Endometrial microvascular endothelial cells (primary cell): ENCODE results near the gene ZFP82. TPM values are rescaled to one million over a fixed set of nuclear protein-coding genes. Genes with fewer than 3 reads are reported as not detected.

Experiments used
- in situ Hi-C: cut with HindIII; loops from 2 replicates; pipeline ENCODE4 v1.10.0; 2017; ENCODE audit warnings: low sequenced_read_pairs, low pct_unique_long_range_greater_than_20kb; ENCODE audit errors: inconsistent ontology term
- total RNA-seq: library from RNA; depleted of rRNA; stranded (reverse); fragments of >200 nt; gene quantifications from one replicate; pipeline ENCODE4 v1.2.3, GENCODE V29; 2015; ENCODE audit errors: inconsistent ontology term

The ZFP82 gene
- total RNA-seq, 1 donor from 2014 or later, result 5.8 TPM

DNA sequence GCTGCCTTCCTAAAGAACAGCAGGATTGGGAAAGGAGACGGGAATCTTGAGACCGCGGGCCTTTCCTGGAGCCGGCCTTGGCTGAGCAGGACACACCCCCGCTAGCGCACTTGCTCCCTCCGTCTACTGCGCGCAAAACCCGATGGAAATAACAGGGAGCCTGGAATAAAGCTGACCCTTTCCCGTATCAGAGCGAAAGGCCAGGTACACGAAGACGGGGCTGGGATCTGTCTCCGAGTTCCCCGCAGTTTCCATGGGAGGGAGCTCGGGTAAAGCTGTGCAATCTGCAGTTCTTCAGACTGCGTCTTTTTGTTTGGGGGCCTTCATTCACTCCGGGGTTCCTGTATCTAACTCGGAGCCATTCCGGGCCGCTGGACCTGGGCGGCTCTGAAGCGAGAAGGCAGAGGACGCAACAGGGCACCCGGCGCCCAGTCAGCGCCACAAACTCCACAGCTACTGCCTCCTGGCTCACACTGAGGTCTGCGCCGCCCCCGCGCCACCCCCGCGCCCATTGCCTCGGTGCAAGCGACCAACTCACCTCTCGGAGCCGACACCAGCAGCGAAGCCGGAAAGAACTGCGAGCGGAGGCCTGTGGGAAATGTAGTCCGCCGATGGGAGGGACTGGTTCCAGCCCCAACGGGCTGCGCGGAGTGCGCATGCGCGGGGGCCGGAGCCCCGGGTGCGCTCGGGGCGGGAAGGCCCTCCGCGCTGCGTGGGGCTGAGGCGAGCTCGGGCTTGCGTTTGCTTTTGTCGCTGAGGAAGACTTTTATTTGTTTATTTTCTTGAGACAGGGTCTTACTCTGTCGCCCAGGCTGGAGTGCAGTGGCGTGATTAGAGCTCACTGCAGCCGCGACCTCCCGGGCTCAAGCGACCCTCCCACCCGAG lies 39.6 kb downstream of the ZFP82 start, which contains the start of gene ZFP14:
TSS of gene ZFP14 (minus strand) at position 577 of the 885 bp plus-strand sequence. CDS start 11,309 bp downstream, outside the sequence.
- in situ Hi-C loops, result no loop called here

DNA sequence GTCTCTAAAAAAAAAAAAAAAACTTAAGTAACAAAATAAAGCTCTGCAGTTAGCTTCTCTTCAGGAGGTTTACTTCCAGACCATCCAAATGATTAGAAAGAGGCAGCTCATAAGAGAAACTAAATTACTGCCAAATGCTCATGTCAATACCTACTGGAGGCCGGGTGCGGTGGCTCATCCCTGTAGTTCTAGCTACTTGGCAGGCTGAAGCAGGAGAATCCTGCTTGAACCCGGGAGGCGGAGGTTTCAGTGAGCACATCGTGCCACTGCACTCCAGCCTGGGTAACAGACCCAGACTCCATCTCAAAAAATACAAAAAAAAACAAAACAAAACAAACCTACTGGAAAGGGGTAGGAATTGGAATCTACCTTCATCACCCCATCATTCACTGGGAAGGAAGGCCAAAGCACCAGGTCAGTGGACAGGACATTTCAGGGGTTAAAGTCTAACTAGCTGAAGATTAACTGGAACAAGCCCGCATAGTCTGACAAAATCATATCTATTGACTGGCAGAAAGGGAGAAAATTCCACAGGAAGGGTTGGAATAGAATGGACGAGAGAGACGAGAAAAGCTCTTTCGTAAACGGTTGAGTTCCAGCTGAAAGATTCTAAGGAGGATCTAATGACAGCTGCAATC lies 40.8 kb downstream of the ZFP82 start:
- in situ Hi-C loops, result no loop called here

DNA sequence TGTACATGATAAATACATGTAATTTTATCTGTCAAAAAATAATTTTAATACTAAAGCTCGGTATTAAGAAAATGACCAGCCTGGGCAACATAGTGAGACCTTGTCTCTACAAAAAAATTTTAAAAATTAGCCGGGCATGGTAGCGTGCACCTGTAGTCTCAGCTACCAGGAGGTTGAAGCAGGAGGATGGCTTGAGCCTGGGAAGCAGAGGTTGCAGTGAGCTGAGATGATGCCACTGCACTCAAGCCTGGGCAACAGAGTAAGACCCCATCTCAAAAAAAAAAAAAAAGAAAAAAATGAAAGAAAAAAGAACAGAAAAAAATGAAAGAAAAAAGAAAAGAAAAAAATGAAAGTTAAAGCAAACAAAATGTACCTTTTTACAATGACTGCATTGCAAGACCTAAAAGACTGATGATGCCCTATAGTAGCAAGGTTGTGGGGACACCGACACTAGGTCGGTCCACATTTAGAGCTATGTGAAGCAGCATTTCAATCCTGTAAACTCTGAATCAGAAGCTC lies 44.7 kb downstream of the ZFP82 start:
- in situ Hi-C loops, result no loop called here

DNA sequence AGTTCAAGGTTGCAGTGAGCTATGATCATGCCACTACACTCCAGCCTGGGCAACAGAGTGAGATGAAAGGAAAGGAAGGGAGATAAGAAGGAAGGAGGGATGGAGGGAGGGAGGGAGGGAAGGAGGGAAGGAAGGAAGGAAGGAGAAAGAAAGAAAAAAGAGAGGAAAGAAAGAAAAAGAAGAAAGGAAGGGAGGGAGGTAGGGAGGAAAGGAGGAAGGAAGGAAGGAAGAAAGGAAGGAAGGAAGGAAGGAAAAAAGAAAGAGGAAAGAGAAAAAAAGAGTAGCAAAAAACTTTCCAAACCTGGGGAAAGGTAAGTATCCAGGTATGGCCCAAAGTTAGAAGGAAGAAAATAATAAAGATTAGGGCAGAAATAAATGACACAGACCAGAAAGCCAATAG lies 46.6 kb downstream of the ZFP82 start:
- in situ Hi-C loops, result no loop called here

DNA sequence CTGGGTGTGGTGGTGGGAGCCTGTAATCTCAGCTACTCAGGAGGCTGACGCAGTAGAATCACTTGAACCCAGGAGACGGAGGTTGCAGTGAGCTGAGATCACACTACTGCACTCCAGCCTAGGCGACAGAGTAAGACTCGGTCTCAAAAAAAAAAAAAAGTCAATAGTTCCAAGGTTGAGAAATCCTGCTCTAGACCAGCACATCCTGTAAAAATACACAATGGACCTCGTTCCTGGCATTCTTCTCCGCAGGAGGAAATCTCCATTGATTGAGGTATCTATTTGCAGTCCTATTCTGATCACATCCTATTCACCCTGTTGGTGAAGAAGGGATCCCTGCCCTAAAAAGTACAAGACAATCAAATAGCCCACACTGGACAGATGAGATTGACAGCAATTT lies 54.6 kb downstream of the ZFP82 start:
- in situ Hi-C loops, result no loop called here

Other genes with a start within 250 kb of the ZFP82 start
- 4.9 TPM for gene ZNF565, start 204.0 kb downstream of the ZFP82 start, total RNA-seq
- 60.9 TPM for gene ZNF146, start 203.5 kb downstream of the ZFP82 start, total RNA-seq
- 0.65 TPM for gene ZFP14, start 39.4 kb downstream of the ZFP82 start, total RNA-seq
- gene ZNF566, start 70.9 kb upstream of the ZFP82 start, total RNA-seq, result 10.8 TPM
- gene ZNF260, start 109.6 kb upstream of the ZFP82 start, total RNA-seq, result 6.9 TPM
- gene ZNF529, start 154.6 kb upstream of the ZFP82 start, total RNA-seq, result 2.6 TPM
- gene ZNF382, start 186.7 kb upstream of the ZFP82 start, total RNA-seq, result 1.3 TPM
- 23.2 TPM for gene ZNF461, start 248.2 kb upstream of the ZFP82 start, total RNA-seq